IMR-90 (cell line): ENCODE data around the gene GFPT1. TPM values are rescaled to one million over a fixed set of nuclear protein-coding genes. Genes with fewer than 3 reads are reported as not detected.

ENCODE experiments used
- ATAC-seq: fragments of 200-7000 bp; cut with Tn5 transposase; 2 replicates; pipeline ENCODE4 v1.9.1; 2020; ENCODE audit warnings: low read depth, mild to moderate bottlenecking, moderate library complexity
- BruUV-seq: library from RNA; stranded (reverse); fragments of 400-500 nt; replicated peaks from 2 replicates; lab custom pipeline; 2021; lab: Mats Ljungman, UMichigan
- CTCF ChIA-PET: fragments of 300-600 bp; formaldehyde crosslinking; extraction: SDS; loops from one replicate; lab custom pipeline; 2021; ENCODE audit warnings: antibody characterized with exemption; lab: Yijun Ruan, JAX
- POLR2A ChIA-PET: fragments of 300-600 bp; sonication (Branson Sonifier 250); formaldehyde crosslinking; loops from one replicate; lab custom pipeline; 2022; ENCODE audit warnings: antibody characterized with exemption; ENCODE audit not compliant: unreplicated experiment; lab: Charles Lee
- DNase-seq: peaks from one replicate; pipeline ENCODE4 v3.0.0; 2013
- H2AFZ ChIP-seq: replicated peaks from 2 replicates; pipeline ENCODE3; 2013; ENCODE audit warnings: low read length, mild to moderate bottlenecking; ENCODE audit not compliant: poor library complexity
- H2AK5ac ChIP-seq: 2 replicates; pipeline ENCODE4 v1.6.1; 2013; ENCODE audit warnings: low read depth, low read length, inconsistent platforms
- H2AK9ac ChIP-seq: replicated peaks from 2 replicates; pipeline ENCODE3; 2013; ENCODE audit warnings: mild to moderate bottlenecking, low read depth, low read length, moderate library complexity; ENCODE audit not compliant: poor library complexity
- H2BK120ac ChIP-seq: 2 replicates; pipeline ENCODE4 v1.6.1; 2013; ENCODE audit warnings: low read depth, low read length, inconsistent platforms
- H2BK15ac ChIP-seq: 3 replicates; pipeline ENCODE4 v1.6.1; 2013; ENCODE audit warnings: low read depth, low read length, inconsistent platforms
- H2BK20ac ChIP-seq: 2 replicates; pipeline ENCODE4 v1.6.1; 2013; ENCODE audit warnings: low read depth, mild to moderate bottlenecking, inconsistent platforms, low read length, moderate library complexity
- H2BK5ac ChIP-seq: 2 replicates; pipeline ENCODE4 v1.6.1; 2013; ENCODE audit warnings: mild to moderate bottlenecking, low read depth, low read length, inconsistent platforms; ENCODE audit not compliant: poor library complexity, severe bottlenecking
- H3K14ac ChIP-seq: replicated peaks from 2 replicates; pipeline ENCODE4 v1.6.1; 2013; ENCODE audit warnings: low read depth, low read length, inconsistent platforms
- H3K18ac ChIP-seq: 2 replicates; pipeline ENCODE4 v1.6.1; 2013; ENCODE audit warnings: low read depth, low read length, control low read depth
- H3K23ac ChIP-seq: 2 replicates; pipeline ENCODE4 v1.6.1; 2013; ENCODE audit warnings: low read depth, low read length, inconsistent platforms
- H3K27ac ChIP-seq: 2 replicates; pipeline ENCODE4 v1.5.1; 2013; ENCODE audit warnings: mild to moderate bottlenecking, control low read depth, low read length; ENCODE audit not compliant: insufficient read depth
- H3K27me3 ChIP-seq: 2 replicates; pipeline ENCODE4 v1.6.1; 2013; ENCODE audit warnings: low read length; ENCODE audit not compliant: control insufficient read depth, insufficient read depth
- H3K36me3 ChIP-seq: 2 replicates; pipeline ENCODE4 v1.6.1; 2013; ENCODE audit warnings: low read length, mixed read lengths; ENCODE audit not compliant: control insufficient read depth, insufficient read depth
- H3K4ac ChIP-seq: 2 replicates; pipeline ENCODE4 v1.6.1; 2013; ENCODE audit warnings: low read depth, low read length, inconsistent platforms
- H3K4me1 ChIP-seq: 2 replicates; pipeline ENCODE4 v1.6.1; 2013; ENCODE audit warnings: low read length, mixed read lengths; ENCODE audit not compliant: control insufficient read depth, insufficient read depth
- H3K4me2 ChIP-seq: 2 replicates; pipeline ENCODE4 v1.6.1; 2013; ENCODE audit warnings: low read depth, mild to moderate bottlenecking, control low read depth, low read length, moderate library complexity
- H3K4me3 ChIP-seq: 2 replicates; pipeline ENCODE4 v1.5.1; 2013; ENCODE audit warnings: low read depth, mild to moderate bottlenecking, control low read depth, low read length, moderate library complexity; ENCODE audit not compliant: insufficient read depth
- H3K56ac ChIP-seq: 2 replicates; pipeline ENCODE4 v1.6.1; 2013; ENCODE audit warnings: low read length, inconsistent platforms; ENCODE audit not compliant: insufficient read depth; ENCODE audit errors: extremely low read depth
- H3K79me1 ChIP-seq, 2 experiments: 2 replicates each; pipeline ENCODE4 v1.6.1; 2013; ENCODE audit warnings: low read length in 2 of 2, inconsistent platforms in 1 of 2, low read depth in 1 of 2
- H3K9ac ChIP-seq: 2 replicates; pipeline ENCODE4 v1.6.1; 2013; ENCODE audit warnings: low read depth, low read length, control low read depth
- H3K9me1 ChIP-seq: 2 replicates; pipeline ENCODE4 v1.6.1; 2013; ENCODE audit warnings: low read length, inconsistent platforms; ENCODE audit not compliant: insufficient read depth
- H3K9me3 ChIP-seq: 2 replicates; pipeline ENCODE4 v1.6.1; 2013; ENCODE audit warnings: low read length; ENCODE audit not compliant: control insufficient read depth, insufficient read depth
- H4K20me1 ChIP-seq: 2 replicates; pipeline ENCODE4 v1.6.1; 2013; ENCODE audit warnings: low read length, inconsistent platforms; ENCODE audit not compliant: insufficient read depth
- H4K5ac ChIP-seq: 2 replicates; pipeline ENCODE4 v1.6.1; 2013; ENCODE audit warnings: mild to moderate bottlenecking, low read depth, low read length, control low read depth
- H4K8ac ChIP-seq, 2 experiments: 2 replicates each; pipeline ENCODE4 v1.6.1; 2013; ENCODE audit warnings: low read depth in 2 of 2, low read length in 2 of 2, control low read depth in 1 of 2, inconsistent platforms in 1 of 2
- H4K91ac ChIP-seq: 2 replicates; pipeline ENCODE4 v1.6.1; 2013; ENCODE audit warnings: low read depth, low read length, inconsistent platforms; ENCODE audit not compliant: insufficient read depth
- BHLHE40 ChIP-seq: fragments of 150-350 bp; IDR thresholded peaks from 2 replicates; pipeline ENCODE4 v1.6.1; 2016; ENCODE audit warnings: mild to moderate bottlenecking, low read depth, low read length
- ELK1 ChIP-seq: fragments of 150-350 bp; IDR thresholded peaks from 2 replicates; pipeline ENCODE4 v1.6.1; 2016; ENCODE audit warnings: low read depth, mild to moderate bottlenecking, low read length, moderate library complexity, borderline replicate concordance
- MAFK ChIP-seq: IDR thresholded peaks from 2 replicates; pipeline ENCODE4 v1.6.1; 2012; ENCODE audit warnings: low read depth, low read length, improper control_type of control experiment
- MAZ ChIP-seq: IDR thresholded peaks from 2 replicates; pipeline ENCODE4 v1.6.1; 2012; ENCODE audit warnings: low read depth, mild to moderate bottlenecking, low read length, improper control_type of control experiment, moderate library complexity, borderline replicate concordance
- POLR2A ChIP-seq: IDR thresholded peaks from 2 replicates; pipeline ENCODE4 v1.6.1; 2012; ENCODE audit warnings: mild to moderate bottlenecking, low read depth, low read length
- RCOR1 ChIP-seq: IDR thresholded peaks from 2 replicates; pipeline ENCODE4 v1.6.1; 2012; ENCODE audit warnings: mild to moderate bottlenecking, low read length, improper control_type of control experiment; ENCODE audit not compliant: insufficient replicate concordance
- RFX5 ChIP-seq: IDR thresholded peaks from 2 replicates; pipeline ENCODE4 v1.8.0; 2012; ENCODE audit warnings: low read depth, mild to moderate bottlenecking, low read length, moderate library complexity
- SMC3 ChIP-seq: fragments of 150-350 bp; IDR thresholded peaks from 2 replicates; pipeline ENCODE4 v1.6.1; 2016; ENCODE audit warnings: low read depth, mild to moderate bottlenecking, antibody characterized with exemption, low read length, moderate library complexity
- USF2 ChIP-seq: fragments of 150-350 bp; IDR thresholded peaks from 2 replicates; pipeline ENCODE4 v1.6.1; 2017; ENCODE audit warnings: mild to moderate bottlenecking, antibody characterized with exemption, low read length, low read depth
- WGBS, 2 experiments: methylation state at CpG; one replicate each; pipeline versions ENCODE4 v1.1.5 to v1.1.7; 2013; ENCODE audit warnings: missing lambda C conversion rate in 2 of 2; ENCODE audit not compliant: insufficient read length in 1 of 2; ENCODE audit errors: extremely low coverage in 2 of 2; 5-methylcytosine and 5-hydroxymethylcytosine counted together
- dilution Hi-C: fragments of 300-500 bp; cut with HindIII; formaldehyde crosslinking; loops from one replicate; pipeline ENCODE4 v1.14.3; 2018; ENCODE audit warnings: low sequenced_read_pairs; ENCODE audit not compliant: unreplicated experiment
- in situ Hi-C: fragments of 300-500 bp; cut with MboI; formaldehyde crosslinking; loops from 3 replicates; pipeline ENCODE4 v1.14.3; 2019; ENCODE audit warnings: low sequenced_read_pairs, inconsistent platforms, mixed read lengths
- intact Hi-C: fragments of 100-400 bp; cut with micrococcal nuclease; formaldehyde crosslinking; loops from 2 replicates; pipeline ENCODE4 v1.10.0; 2022
- polyA plus RNA-seq, 3 experiments: library from polyadenylated mRNA; depleted of rRNA; stranded (reverse); fragments of >200 nt; gene quantifications; 2 replicates each; pipeline ENCODE4 v1.2.3, GENCODE V29; 2012; ENCODE audit warnings: low replicate concordance in 1 of 3
- total RNA-seq: library from RNA; depleted of rRNA; stranded (reverse); fragments of >200 nt; gene quantifications from 2 replicates; pipeline ENCODE4 v1.2.3, GENCODE V29; 2012
- TF ChIP-seq, protein P1 (sequence below): conservative IDR thresholded peaks from 2 replicates; pipeline ENCODE4 v1.5.1; 2012; ENCODE audit warnings: mild to moderate bottlenecking, low read depth, low read length, improper control_type of control experiment

GFPT1 gene
- total and polyA plus RNA-seq, 2 of the 4 experiments (the other 2 are of a cell fraction), result 23.5 to 52.9 TPM

- no peak overlapping the region for H3K56ac ChIP-seq
- H2AFZ ChIP-seq, result no peak overlapping the region
- H2BK120ac ChIP-seq, result peak overlapping the region; percentile 18; the same call in 1 of the 2 replicates
- H3K4ac ChIP-seq, result peak overlapping the region; percentile 21; the same call in 1 of the 2 replicates
- 0 out of 2 replicates have a peak overlapping the region, but pooled peaks have one; percentile 41 for H4K91ac ChIP-seq
- H3K23ac ChIP-seq, result no peak overlapping the region
- peaks cover 5% of the 10 kb centered on the region for H3K9me3 ChIP-seq
- H3K27ac ChIP-seq, result no peak overlapping the region
- H3K9ac ChIP-seq, result no peak overlapping the region
- H4K20me1 ChIP-seq, result no peaks in the 10 kb centered on the region
- peak overlapping the region in 1 of 2 experiments; percentile 7; a peak in 2 of 4 replicates for H4K8ac ChIP-seq
- no peak overlapping the region for H3K14ac ChIP-seq
- H2BK15ac ChIP-seq, result no peak overlapping the region
- WGBS, 2 experiments, result 42% methylated on average over 2 of the region's 13 CpGs; no CpG with 5 or more reads in 1 of the 2 experiments
- POLR2A ChIA-PET, result no interaction called here
- H3K4me1 ChIP-seq, result peaks cover 28% of the 10 kb centered on the region
- no peak overlapping the region for H2AK9ac ChIP-seq
- H3K18ac ChIP-seq, result no peak overlapping the region
- no peak for ATAC-seq
- peaks cover 0 to 10% of the 10 kb centered on the region in 2 experiments; a peak in 2 of 4 replicates for H3K79me1 ChIP-seq
- no peaks in the 10 kb centered on the region for H3K36me3 ChIP-seq
- dilution Hi-C loops, result loop anchor here (25.0 kb wide), 1 partner anchor 292 kb away; the partner anchor contains the start of gene ANTXR1
- no peak overlapping the region for H2AK5ac ChIP-seq
- CTCF ChIA-PET, result no interaction called here
- H2BK20ac ChIP-seq, result no peak overlapping the region
- intact Hi-C loops, result loop anchor here (5.0 kb wide), 4 partner anchors 62 to 222 kb away; no protein-coding TSS in a partner anchor
- no TSS peak for BruUV-seq
- TF ChIP-seq MAFK (no peak), USF2 (no peak), POLR2A (no peak), RFX5 (no peak), RCOR1 (no peak), SMC3 (no peak), MAZ (no peak), ELK1 (no peak), BHLHE40 (no peak)
- TF ChIP-seq, protein P1, sequence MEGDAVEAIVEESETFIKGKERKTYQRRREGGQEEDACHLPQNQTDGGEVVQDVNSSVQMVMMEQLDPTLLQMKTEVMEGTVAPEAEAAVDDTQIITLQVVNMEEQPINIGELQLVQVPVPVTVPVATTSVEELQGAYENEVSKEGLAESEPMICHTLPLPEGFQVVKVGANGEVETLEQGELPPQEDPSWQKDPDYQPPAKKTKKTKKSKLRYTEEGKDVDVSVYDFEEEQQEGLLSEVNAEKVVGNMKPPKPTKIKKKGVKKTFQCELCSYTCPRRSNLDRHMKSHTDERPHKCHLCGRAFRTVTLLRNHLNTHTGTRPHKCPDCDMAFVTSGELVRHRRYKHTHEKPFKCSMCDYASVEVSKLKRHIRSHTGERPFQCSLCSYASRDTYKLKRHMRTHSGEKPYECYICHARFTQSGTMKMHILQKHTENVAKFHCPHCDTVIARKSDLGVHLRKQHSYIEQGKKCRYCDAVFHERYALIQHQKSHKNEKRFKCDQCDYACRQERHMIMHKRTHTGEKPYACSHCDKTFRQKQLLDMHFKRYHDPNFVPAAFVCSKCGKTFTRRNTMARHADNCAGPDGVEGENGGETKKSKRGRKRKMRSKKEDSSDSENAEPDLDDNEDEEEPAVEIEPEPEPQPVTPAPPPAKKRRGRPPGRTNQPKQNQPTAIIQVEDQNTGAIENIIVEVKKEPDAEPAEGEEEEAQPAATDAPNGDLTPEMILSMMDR, result no peak
- H3K27me3 ChIP-seq, result no peaks in the 10 kb centered on the region
- H3K9me1 ChIP-seq, result peaks cover 16% of the 10 kb centered on the region; the same call in 1 of the 2 replicates
- H3K4me2 ChIP-seq, result no peak overlapping the region
- no peak overlapping the region for H3K4me3 ChIP-seq
- H2BK5ac ChIP-seq, result no peak overlapping the region
- in situ Hi-C loops, result loop anchor here (5.0 kb wide), 2 partner anchors 292 to 357 kb away; partner anchors contain the start of gene ANTXR1
- no peak for DNase-seq
- 0 out of 2 replicates have a peak overlapping the region, but pooled peaks have one; percentile 30 for H4K5ac ChIP-seq
Measured at GRCh38 chr2:69304656-69305055, 82.4 kb downstream of the GFPT1 start.
